ENCODE data around the gene SLC4A5. TPM values are rescaled to one million over a fixed set of nuclear protein-coding genes. Genes with fewer than 3 reads are reported as not detected.
A peak's percentile ranks its signal among the peaks of the same experiment; 100 is the strongest.

The SLC4A5 gene
- total RNA-seq, 1 experiment from 2014 or later = 1.8 TPM

DNA sequence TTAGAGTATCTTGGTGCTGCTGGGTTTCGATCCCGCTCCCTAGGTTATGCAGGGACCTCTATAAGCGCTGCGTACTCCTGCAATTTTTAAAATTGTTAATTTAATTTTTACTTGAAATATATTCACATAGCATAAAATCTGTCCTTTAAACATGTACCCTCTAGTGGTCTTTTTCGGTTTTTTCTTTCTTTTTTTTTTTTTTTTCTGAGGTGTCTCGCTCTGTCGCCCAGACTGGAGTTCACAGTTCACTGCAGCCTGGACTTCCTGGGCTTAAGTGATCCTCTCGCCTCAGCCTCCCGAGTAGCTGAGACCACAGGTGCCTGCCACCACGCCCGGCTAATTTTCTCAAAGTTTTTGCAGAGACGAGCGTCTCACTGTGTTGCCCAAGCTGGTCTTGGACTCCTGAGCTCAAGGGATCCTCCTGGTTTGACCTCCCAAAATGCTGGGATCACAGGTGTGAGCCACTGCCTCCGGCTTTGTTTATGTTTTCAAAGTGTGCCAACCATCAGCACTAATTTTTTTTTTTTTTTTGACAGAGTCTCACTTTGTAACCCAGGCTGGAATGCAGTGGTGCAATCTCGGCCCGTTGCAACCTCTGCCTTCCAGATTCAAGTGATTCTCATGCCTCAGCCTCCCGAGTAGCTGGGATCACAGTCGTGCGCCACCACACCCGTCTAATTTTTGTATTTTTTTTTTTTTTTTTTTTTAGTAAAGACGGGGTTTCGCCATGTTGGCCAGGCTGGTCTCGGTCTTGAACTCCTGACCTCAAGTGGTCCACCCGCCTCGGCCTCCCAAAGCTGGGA lies 164.0 kb downstream of the SLC4A5 start:
- ChIA-PET POLR2A (ENCODE audit: low non-redundant PET) (interaction anchor here (0.8 kb wide), 1 partner anchor 20 kb away, joined by 4 read pairs; no protein-coding TSS in a partner anchor), CTCF (interaction anchor here (0.6 to 1.2 kb wide), 4 partner anchors 18 to 352 kb away, joined by 3 to 5 read pairs (median 4); partner anchors contain the start of gene MTHFD2)
- DNase-seq (ENCODE audit: low spot score) = no peak
- H3K9me3 ChIP-seq (ENCODE audit: low read depth, low read length, poor library complexity, severe bottlenecking) = peaks cover 6% of the 10 kb centered on the region
- intact Hi-C loops (cut with micrococcal nuclease; ENCODE audit: unreplicated experiment) = loop anchor here (2.0 kb wide), 1 partner anchor 20 kb away; the partner anchor contains the start of gene MTHFD2
- no peaks in the 10 kb centered on the region for H3K27me3 ChIP-seq (replicated peaks; ENCODE audit: insufficient read depth, low read depth, low read length, poor library complexity)
- TF ChIP-seq EZH2 (IDR thresholded peaks at IDR 0.05; ENCODE audit: borderline replicate concordance, low read depth, low read length, poor library complexity, severe bottlenecking) = no peak
- TF ChIP-seq, protein P1, sequence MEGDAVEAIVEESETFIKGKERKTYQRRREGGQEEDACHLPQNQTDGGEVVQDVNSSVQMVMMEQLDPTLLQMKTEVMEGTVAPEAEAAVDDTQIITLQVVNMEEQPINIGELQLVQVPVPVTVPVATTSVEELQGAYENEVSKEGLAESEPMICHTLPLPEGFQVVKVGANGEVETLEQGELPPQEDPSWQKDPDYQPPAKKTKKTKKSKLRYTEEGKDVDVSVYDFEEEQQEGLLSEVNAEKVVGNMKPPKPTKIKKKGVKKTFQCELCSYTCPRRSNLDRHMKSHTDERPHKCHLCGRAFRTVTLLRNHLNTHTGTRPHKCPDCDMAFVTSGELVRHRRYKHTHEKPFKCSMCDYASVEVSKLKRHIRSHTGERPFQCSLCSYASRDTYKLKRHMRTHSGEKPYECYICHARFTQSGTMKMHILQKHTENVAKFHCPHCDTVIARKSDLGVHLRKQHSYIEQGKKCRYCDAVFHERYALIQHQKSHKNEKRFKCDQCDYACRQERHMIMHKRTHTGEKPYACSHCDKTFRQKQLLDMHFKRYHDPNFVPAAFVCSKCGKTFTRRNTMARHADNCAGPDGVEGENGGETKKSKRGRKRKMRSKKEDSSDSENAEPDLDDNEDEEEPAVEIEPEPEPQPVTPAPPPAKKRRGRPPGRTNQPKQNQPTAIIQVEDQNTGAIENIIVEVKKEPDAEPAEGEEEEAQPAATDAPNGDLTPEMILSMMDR (conservative IDR thresholded peaks at IDR 0.05; ENCODE audit: low read depth, low read length) = peak; percentile 60
- H3K36me3 ChIP-seq (ENCODE audit: insufficient read depth, low read length, poor library complexity, severe bottlenecking) = peaks cover 14% of the 10 kb centered on the region
- peak overlapping the region; percentile 97 for H3K27ac ChIP-seq (ENCODE audit: low read depth, low read length, poor library complexity, severe bottlenecking)
- BruUV-seq (replicated peaks) = no TSS peak
- peak overlapping the region; percentile 90 for H3K4me3 ChIP-seq (ENCODE audit: low read depth, low read length, poor library complexity, severe bottlenecking)
- peaks cover 4% of the 10 kb centered on the region for H3K4me1 ChIP-seq (ENCODE audit: insufficient read depth, low read length, poor library complexity, severe bottlenecking)

DNA sequence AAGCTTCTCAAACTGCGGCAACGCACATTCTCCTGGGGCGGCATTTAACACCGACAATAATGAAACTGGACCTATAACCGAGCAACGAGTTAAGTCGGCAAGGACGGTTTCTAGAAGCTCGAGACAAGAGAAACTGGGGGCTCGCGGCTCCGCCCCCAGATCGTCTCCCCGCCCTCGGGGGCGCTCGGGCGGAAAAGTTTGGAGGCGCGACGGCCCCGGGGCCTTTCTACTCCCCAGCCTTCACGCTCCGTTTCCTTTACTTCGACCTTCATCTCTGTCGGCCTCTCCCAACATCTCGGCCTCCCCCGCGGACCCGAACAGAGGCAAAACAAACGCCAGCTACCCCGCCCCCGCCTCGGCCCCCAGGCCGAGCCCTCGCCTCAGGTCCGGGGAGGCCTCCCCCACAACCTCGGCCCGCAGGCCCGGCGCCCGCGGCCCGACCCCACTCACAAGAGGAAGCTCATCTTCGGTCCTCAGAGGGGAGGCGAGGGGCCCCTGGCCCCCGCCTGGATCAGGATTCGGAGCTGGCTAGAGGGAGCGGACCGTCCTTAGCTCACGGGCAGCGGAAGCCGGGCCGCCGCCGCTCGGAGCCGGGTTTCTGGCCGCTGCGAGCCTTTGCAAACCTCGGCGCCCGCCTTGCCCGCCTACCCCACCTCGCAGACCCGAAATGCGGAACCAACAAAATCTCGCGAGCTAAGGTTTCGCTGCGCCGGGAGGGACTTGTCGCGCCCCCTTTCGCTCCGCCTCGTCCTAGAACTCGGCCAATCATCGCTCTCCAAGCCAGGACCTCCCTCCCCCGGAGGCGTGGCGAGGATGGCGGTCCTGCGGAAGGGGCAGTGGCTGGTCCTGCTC lies 164.8 kb downstream of the SLC4A5 start, which contains the start of gene MOB1A:
TSS of gene MOB1A (minus strand) at position 669 of the 852 bp plus-strand sequence. CDS start at position 464, 205 bp downstream.
- peak; percentile 99 for DNase-seq (ENCODE audit: low spot score)
- Histone ChIP-seq H3K9me3 (ENCODE audit: low read depth, low read length, poor library complexity, severe bottlenecking) (peaks cover 6% of the 10 kb centered on the region), H3K4me1 (ENCODE audit: insufficient read depth, low read length, poor library complexity, severe bottlenecking) (peaks cover 4% of the 10 kb centered on the region), H3K27me3 (replicated peaks; ENCODE audit: insufficient read depth, low read depth, low read length, poor library complexity) (no peaks in the 10 kb centered on the region), H3K27ac (ENCODE audit: low read depth, low read length, poor library complexity, severe bottlenecking) (peak within 1 kb of the TSS; percentile 97), H3K36me3 (ENCODE audit: insufficient read depth, low read length, poor library complexity, severe bottlenecking) (peaks cover 14% of the 10 kb centered on the region), H3K4me3 (ENCODE audit: low read depth, low read length, poor library complexity, severe bottlenecking) (peak within 1 kb of the TSS; percentile 90)
- BruUV-seq (replicated peaks) = no TSS peak
- CTCF ChIA-PET = interaction anchor here (0.6 to 1.2 kb wide), 8 partner anchors 19 to 351 kb away, joined by 3 to 5 read pairs (median 3); partner anchors contain the start of genes CCDC142, MTHFD2 and TTC31
- intact Hi-C loops (cut with micrococcal nuclease; ENCODE audit: unreplicated experiment) = loop anchor here (2.0 kb wide), 1 partner anchor 20 kb away; the partner anchor contains the start of gene MTHFD2
- POLR2A ChIA-PET (ENCODE audit: low non-redundant PET) = interaction anchor here (0.8 kb wide), 1 partner anchor 21 kb away, joined by 4 read pairs; no protein-coding TSS in a partner anchor
- TF ChIP-seq, protein P1 (conservative IDR thresholded peaks at IDR 0.05; ENCODE audit: low read depth, low read length) = no peak
- TF ChIP-seq EZH2 (IDR thresholded peaks at IDR 0.05; ENCODE audit: borderline replicate concordance, low read depth, low read length, poor library complexity, severe bottlenecking) = no peak

DNA sequence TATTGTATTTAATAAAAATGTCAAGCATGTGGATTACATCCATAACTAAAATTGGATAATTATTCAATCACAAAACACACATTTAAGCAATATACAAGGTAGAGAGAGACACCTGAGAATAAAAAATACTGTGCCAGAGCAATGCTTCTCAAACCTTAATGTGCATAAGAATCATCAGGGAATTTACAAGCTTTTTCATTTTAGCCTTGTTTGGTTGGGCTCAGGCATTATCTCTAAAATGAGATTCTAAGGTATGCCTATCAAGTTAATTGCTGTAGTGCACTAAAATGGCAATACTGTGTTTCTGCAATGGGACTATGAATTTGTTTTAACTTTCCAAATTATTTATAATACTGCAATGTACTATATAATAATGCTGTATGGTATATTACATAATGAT lies 165.5 kb downstream of the SLC4A5 start:
- intact Hi-C loops (cut with micrococcal nuclease; ENCODE audit: unreplicated experiment) = loop anchor here (2.0 kb wide), 1 partner anchor 21 kb away; the partner anchor contains the start of gene MTHFD2
- no TSS peak for BruUV-seq (replicated peaks)
- TF ChIP-seq EZH2 (IDR thresholded peaks at IDR 0.05; ENCODE audit: borderline replicate concordance, low read depth, low read length, poor library complexity, severe bottlenecking) = no peak
- TF ChIP-seq, protein P1 (conservative IDR thresholded peaks at IDR 0.05; ENCODE audit: low read depth, low read length) = no peak

More for the DNA sequence above, 165.5 kb downstream of the SLC4A5 start:
- H3K27me3 ChIP-seq (replicated peaks; ENCODE audit: insufficient read depth, low read depth, low read length, poor library complexity) = no peaks in the 10 kb centered on the region
- DNase-seq (ENCODE audit: low spot score) = no peak
- H3K27ac ChIP-seq (ENCODE audit: low read depth, low read length, poor library complexity, severe bottlenecking) = peak overlapping the region; percentile 97
- H3K9me3 ChIP-seq (ENCODE audit: low read depth, low read length, poor library complexity, severe bottlenecking) = peaks cover 6% of the 10 kb centered on the region
- POLR2A ChIA-PET (ENCODE audit: low non-redundant PET) = no interaction called here
- peak overlapping the region; percentile 90 for H3K4me3 ChIP-seq (ENCODE audit: low read depth, low read length, poor library complexity, severe bottlenecking)
- CTCF ChIA-PET = interaction anchor here (0.7 to 1.0 kb wide), 2 partner anchors 22 to 157 kb away, joined by 3 read pairs; no protein-coding TSS in a partner anchor
- H3K4me1 ChIP-seq (ENCODE audit: insufficient read depth, low read length, poor library complexity, severe bottlenecking) = peaks cover 4% of the 10 kb centered on the region
- H3K36me3 ChIP-seq (ENCODE audit: insufficient read depth, low read length, poor library complexity, severe bottlenecking) = peaks cover 14% of the 10 kb centered on the region

All from A673 (cell line).